ENCODE measurements around the gene TP73. TPM values are rescaled to one million over a fixed set of nuclear protein-coding genes. Genes with fewer than 3 reads are reported as not detected.

The TP73 gene
- total and polyA plus RNA-seq, 2 donors (not counting 1 experiment from before 2014, with no cell fraction given) = 1.2 to 2.4 TPM

DNA sequence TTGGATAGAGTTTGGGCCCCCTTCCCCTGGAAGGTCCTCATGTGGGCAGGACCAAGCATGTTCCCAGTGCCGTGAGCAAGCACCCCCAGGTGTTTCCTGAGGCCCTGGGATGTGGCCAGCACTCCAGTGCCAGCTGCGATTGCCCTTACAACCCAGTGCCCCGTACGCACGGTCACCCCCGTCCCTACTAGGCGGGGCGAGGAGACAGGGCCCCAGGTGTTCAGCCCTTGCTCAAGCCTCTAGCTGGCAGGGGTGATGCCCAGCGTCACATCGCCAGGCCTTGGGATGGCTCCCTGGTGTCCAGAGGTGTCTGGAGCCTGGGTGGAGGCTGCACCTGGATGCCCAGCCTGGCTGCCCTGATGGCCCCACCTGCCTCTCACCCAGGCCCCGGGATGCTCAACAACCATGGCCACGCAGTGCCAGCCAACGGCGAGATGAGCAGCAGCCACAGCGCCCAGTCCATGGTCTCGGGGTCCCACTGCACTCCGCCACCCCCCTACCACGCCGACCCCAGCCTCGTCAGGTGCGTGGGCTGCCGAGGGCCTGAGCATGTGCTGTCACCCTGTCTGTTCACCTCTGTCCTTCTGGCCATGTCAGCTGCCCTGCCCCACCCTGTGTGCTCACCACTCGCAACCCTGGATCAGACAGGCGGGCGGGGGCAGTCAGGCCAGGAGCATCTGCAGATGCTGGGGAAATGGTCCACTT lies 78.4 kb downstream of the TP73 start:
- H3K79me2 ChIP-seq (ENCODE audit: control insufficient read depth, insufficient read depth, low read length) = no peaks in the 10 kb centered on the region
- DNase-seq = no peak
- H3K9me3 ChIP-seq (ENCODE audit: control extremely low read depth in 1 of 3, control insufficient read depth in 2 of 3, insufficient read depth in 1 of 3, low read length in 2 of 3) = peaks cover 0 to 3% (median 0%) of the 10 kb centered on the region in 3 donors
- H3K27ac ChIP-seq (ENCODE audit: low read length in 2 of 2) = no peak overlapping the region
- Mint-ChIP-seq H3K27ac (no peak overlapping the region), H3K4me1 (no peaks in the 10 kb centered on the region), H3K27me3 (peaks cover 3% of the 10 kb centered on the region), H3K9me3 (ENCODE audit: insufficient read depth) (no peaks in the 10 kb centered on the region), H3K4me3 (no peak overlapping the region)
- CTCF ChIA-PET = interaction anchor here (1.2 to 2.2 kb wide), 2 partner anchors 9 to 240 kb away, joined by 3 to 7 read pairs; no protein-coding TSS in a partner anchor
- H3K36me3 ChIP-seq (replicated peaks in 1 of 2; ENCODE audit: control extremely low read depth in 1 of 2, control insufficient read depth in 1 of 2, extremely low read depth in 1 of 2, insufficient read depth in 2 of 2, low read length in 1 of 2) = no peaks in the 10 kb centered on the region
- TF ChIP-seq, protein P1, sequence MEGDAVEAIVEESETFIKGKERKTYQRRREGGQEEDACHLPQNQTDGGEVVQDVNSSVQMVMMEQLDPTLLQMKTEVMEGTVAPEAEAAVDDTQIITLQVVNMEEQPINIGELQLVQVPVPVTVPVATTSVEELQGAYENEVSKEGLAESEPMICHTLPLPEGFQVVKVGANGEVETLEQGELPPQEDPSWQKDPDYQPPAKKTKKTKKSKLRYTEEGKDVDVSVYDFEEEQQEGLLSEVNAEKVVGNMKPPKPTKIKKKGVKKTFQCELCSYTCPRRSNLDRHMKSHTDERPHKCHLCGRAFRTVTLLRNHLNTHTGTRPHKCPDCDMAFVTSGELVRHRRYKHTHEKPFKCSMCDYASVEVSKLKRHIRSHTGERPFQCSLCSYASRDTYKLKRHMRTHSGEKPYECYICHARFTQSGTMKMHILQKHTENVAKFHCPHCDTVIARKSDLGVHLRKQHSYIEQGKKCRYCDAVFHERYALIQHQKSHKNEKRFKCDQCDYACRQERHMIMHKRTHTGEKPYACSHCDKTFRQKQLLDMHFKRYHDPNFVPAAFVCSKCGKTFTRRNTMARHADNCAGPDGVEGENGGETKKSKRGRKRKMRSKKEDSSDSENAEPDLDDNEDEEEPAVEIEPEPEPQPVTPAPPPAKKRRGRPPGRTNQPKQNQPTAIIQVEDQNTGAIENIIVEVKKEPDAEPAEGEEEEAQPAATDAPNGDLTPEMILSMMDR (IDR thresholded peaks at IDR 0.05) = no peak
- TF ChIP-seq EZH2 (IDR thresholded peaks at IDR 0.05; ENCODE audit: borderline replicate concordance, insufficient read depth, low read depth, low read length, poor library complexity, severe bottlenecking) = no peak
- no peak for ATAC-seq (ENCODE audit: low read depth)
- H3K4me3 ChIP-seq (ENCODE audit: control extremely low read depth in 1 of 5, extremely low read depth in 1 of 5, insufficient read depth in 1 of 5, low read depth in 2 of 5, low read length in 4 of 5) = no peak overlapping the region
- no peak overlapping the region for H3K9ac ChIP-seq (ENCODE audit: low read length)
- POLR2A ChIA-PET = no interaction called here
- no peak overlapping the region for H3K4me2 ChIP-seq (replicated peaks; ENCODE audit: low read depth, low read length, poor library complexity, severe bottlenecking)
- no peaks in the 10 kb centered on the region for H3K27me3 ChIP-seq (replicated peaks in 1 of 4; ENCODE audit: control extremely low read depth in 1 of 4, control insufficient read depth in 3 of 4, insufficient read depth in 4 of 4, low read length in 3 of 4)
- H3K4me1 ChIP-seq (ENCODE audit: control insufficient read depth in 2 of 2, insufficient read depth in 2 of 2, low read length in 2 of 2) = no peaks in the 10 kb centered on the region
- H2AFZ ChIP-seq (ENCODE audit: insufficient read depth, low read depth, low read length, poor library complexity, severe bottlenecking) = no peak overlapping the region
- intact Hi-C loops (cut with micrococcal nuclease) = no loop called here
- 68% methylated on average over 25 of the region's 25 CpGs for WGBS (ENCODE audit: insufficient coverage)
- H4K20me1 ChIP-seq (ENCODE audit: control insufficient read depth, insufficient read depth, low read length, poor library complexity, severe bottlenecking) = no peaks in the 10 kb centered on the region

All from B cell (primary cell).